ENCODE data around the gene DRC1. TPM values are rescaled to one million over a fixed set of nuclear protein-coding genes. Genes with fewer than 3 reads are reported as not detected.

Gene DRC1
- total and polyA plus RNA-seq, 2 of the 4 experiments (the other 2 are of a cell fraction), result 0.18 TPM; not detected in 1

DNA sequence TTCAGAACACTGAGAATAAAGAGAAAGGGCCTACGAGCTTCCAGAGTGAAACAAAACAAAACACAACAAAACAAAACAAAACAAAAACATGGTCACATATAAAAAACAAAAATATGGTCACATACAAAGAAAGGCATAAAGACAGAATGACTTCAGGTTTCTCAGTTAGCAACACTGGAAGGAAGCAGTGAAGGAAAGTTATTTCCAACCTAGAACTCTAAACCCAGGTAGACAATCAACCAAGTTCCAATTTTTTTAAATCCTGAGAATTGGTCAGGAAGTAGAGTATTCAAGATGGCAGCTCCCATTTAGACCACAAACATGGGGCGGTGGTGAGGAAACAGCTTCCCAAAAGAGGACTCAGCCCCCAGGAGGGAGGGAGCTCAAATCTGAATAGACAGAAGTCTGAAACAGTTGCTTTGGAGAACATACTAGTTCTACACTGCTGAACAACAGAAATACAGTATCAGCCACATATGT is 9.1 kb downstream of the DRC1 start:
- Histone ChIP-seq H2BK5ac (ENCODE audit: low read depth, low read length, poor library complexity, severe bottlenecking) (no peak overlapping the region), H4K91ac (ENCODE audit: insufficient read depth, low read depth, low read length) (no peak overlapping the region), H3K14ac (replicated peaks; ENCODE audit: low read depth, low read length) (no peak overlapping the region), H3K9ac (ENCODE audit: low read depth, low read length) (no peak overlapping the region), H3K9me1 (ENCODE audit: insufficient read depth, low read length) (no peaks in the 10 kb centered on the region), H2BK120ac (ENCODE audit: low read depth, low read length) (no peak overlapping the region), H2BK15ac (ENCODE audit: low read depth, low read length) (no peak overlapping the region), H3K4me1 (ENCODE audit: control insufficient read depth, insufficient read depth, low read length) (no peaks in the 10 kb centered on the region), H3K79me1 (ENCODE audit: low read depth in 1 of 2, low read length in 2 of 2) (no peaks in the 10 kb centered on the region), H3K27ac (ENCODE audit: insufficient read depth, low read length) (no peak overlapping the region), H3K4ac (ENCODE audit: low read depth, low read length) (no peak overlapping the region), H3K27me3 (ENCODE audit: control insufficient read depth, insufficient read depth, low read length) (peaks cover 11% of the 10 kb centered on the region), H4K20me1 (ENCODE audit: insufficient read depth, low read length) (no peaks in the 10 kb centered on the region), H4K5ac (ENCODE audit: low read depth, low read length) (no peak overlapping the region), H3K4me3 (ENCODE audit: insufficient read depth, low read depth, low read length) (no peak overlapping the region), H3K56ac (ENCODE audit: extremely low read depth, insufficient read depth, low read length) (no peak overlapping the region), H2BK20ac (ENCODE audit: low read depth, low read length) (no peak overlapping the region), H2AK9ac (replicated peaks; ENCODE audit: low read depth, low read length, poor library complexity) (no peak overlapping the region), H3K36me3 (ENCODE audit: control insufficient read depth, insufficient read depth, low read length) (no peaks in the 10 kb centered on the region), H3K23ac (ENCODE audit: low read depth, low read length) (no peak overlapping the region), H2AFZ (replicated peaks; ENCODE audit: low read length, poor library complexity) (no peak overlapping the region), H3K4me2 (ENCODE audit: low read depth, low read length) (no peak overlapping the region), H2AK5ac (ENCODE audit: low read depth, low read length) (no peak overlapping the region), H3K18ac (ENCODE audit: low read depth, low read length) (no peak overlapping the region), H3K9me3 (ENCODE audit: control insufficient read depth, insufficient read depth, low read length) (no peaks in the 10 kb centered on the region), H4K8ac (ENCODE audit: low read depth in 2 of 2, low read length in 2 of 2) (no peak overlapping the region)
- intact Hi-C loops (cut with micrococcal nuclease) (no loop called here), dilution Hi-C loops (cut with HindIII; ENCODE audit: low sequenced_read_pairs, unreplicated experiment) (no loop called here), in situ Hi-C loops (cut with MboI; ENCODE audit: low sequenced_read_pairs) (no loop called here)
- CTCF ChIA-PET, result no interaction called here
- POLR2A ChIA-PET (ENCODE audit: unreplicated experiment), result no interaction called here
- DNase-seq (no peak), ATAC-seq (ENCODE audit: low read depth) (no peak)
- BruUV-seq (replicated peaks), result no TSS peak
- WGBS, 2 experiments (ENCODE audit: extremely low coverage in 2 of 2, insufficient read length in 1 of 2), result no CpG with 5 or more reads among the region's 2 CpGs
- TF ChIP-seq MXI1 (IDR thresholded peaks at IDR 0.05; ENCODE audit: borderline replicate concordance, low read depth, low read length) (no peak), SMC3 (IDR thresholded peaks at IDR 0.05; ENCODE audit: low read depth, low read length) (no peak), RFX5 (IDR thresholded peaks at IDR 0.05; ENCODE audit: low read depth, low read length) (no peak)
- TF ChIP-seq, protein P1, sequence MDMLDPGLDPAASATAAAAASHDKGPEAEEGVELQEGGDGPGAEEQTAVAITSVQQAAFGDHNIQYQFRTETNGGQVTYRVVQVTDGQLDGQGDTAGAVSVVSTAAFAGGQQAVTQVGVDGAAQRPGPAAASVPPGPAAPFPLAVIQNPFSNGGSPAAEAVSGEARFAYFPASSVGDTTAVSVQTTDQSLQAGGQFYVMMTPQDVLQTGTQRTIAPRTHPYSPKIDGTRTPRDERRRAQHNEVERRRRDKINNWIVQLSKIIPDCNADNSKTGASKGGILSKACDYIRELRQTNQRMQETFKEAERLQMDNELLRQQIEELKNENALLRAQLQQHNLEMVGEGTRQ (IDR thresholded peaks at IDR 0.05; ENCODE audit: low read depth, low read length), result no peak
